Activated CD8-positive, alpha-beta T cell treated with anti-CD3 and anti-CD28 coated beads for 36 hours (primary cell): Measurements from ENCODE around the gene HIVEP1. TPM values are rescaled to one million over a fixed set of nuclear protein-coding genes. Genes with fewer than 3 reads are reported as not detected.
"Not testable (repeated sequence)": the region's sequence is repeated elsewhere in the genome, so short reads cannot be mapped to it uniquely, and the experiment has no call there.

Source experiments
- ATAC-seq: fragments of 200-7000 bp; cut with Tn5 transposase; one replicate; pipeline ENCODE4 v1.10.0; 2021; ENCODE audit warnings: mild to moderate bottlenecking, moderate library complexity
- CTCF ChIA-PET: fragments of 350-600 bp; sonication (Branson Sonifier 250); formaldehyde crosslinking; loops from one replicate; lab custom pipeline; 2021; ENCODE audit warnings: antibody characterized with exemption; lab: Charles Lee
- POLR2A ChIA-PET: fragments of 350-600 bp; sonication (Branson Sonifier 250); formaldehyde crosslinking; loops from one replicate; lab custom pipeline; 2021; ENCODE audit warnings: antibody characterized with exemption; lab: Charles Lee
- DNase-seq: peaks from one replicate; pipeline ENCODE4 v3.0.0-alpha.2; 2020
- H3K27ac Mint-ChIP-seq: one replicate; pipeline ENCODE4 v1.8.0; 2021; ENCODE audit warnings: mild to moderate bottlenecking, mixed read lengths
- H3K27me3 Mint-ChIP-seq: one replicate; pipeline ENCODE4 v1.8.0; 2021; ENCODE audit warnings: mixed read lengths
- H3K36me3 Mint-ChIP-seq: one replicate; pipeline ENCODE4 v1.8.0; 2021; ENCODE audit warnings: low read depth, mixed read lengths
- H3K4me1 Mint-ChIP-seq: one replicate; pipeline ENCODE4 v1.8.0; 2021; ENCODE audit warnings: low read depth, mixed read lengths
- H3K4me3 Mint-ChIP-seq: one replicate; pipeline ENCODE4 v1.8.0; 2021; ENCODE audit warnings: mild to moderate bottlenecking, moderate library complexity, mixed read lengths
- H3K9me3 Mint-ChIP-seq: one replicate; pipeline ENCODE4 v1.8.0; 2021; ENCODE audit warnings: mixed read lengths
- intact Hi-C: fragments of 100-400 bp; cut with micrococcal nuclease; formaldehyde crosslinking; loops from one replicate; pipeline ENCODE4 v1.10.0; 2022
- total RNA-seq, 2 experiments: library from RNA; stranded (reverse); gene quantifications; one replicate each; pipeline ENCODE4 v1.2.3, GENCODE V29; 2021
- TF ChIP-seq, protein P1 (sequence below): fragments of 200-600 bp; IDR thresholded peaks from one replicate; pipeline ENCODE4 v1.8.0; 2022; ENCODE audit warnings: antibody characterized with exemption, mild to moderate bottlenecking

HIVEP1 gene
- total RNA-seq, 2 experiments from 2014 or later, result 38.5 to 41.3 TPM

DNA sequence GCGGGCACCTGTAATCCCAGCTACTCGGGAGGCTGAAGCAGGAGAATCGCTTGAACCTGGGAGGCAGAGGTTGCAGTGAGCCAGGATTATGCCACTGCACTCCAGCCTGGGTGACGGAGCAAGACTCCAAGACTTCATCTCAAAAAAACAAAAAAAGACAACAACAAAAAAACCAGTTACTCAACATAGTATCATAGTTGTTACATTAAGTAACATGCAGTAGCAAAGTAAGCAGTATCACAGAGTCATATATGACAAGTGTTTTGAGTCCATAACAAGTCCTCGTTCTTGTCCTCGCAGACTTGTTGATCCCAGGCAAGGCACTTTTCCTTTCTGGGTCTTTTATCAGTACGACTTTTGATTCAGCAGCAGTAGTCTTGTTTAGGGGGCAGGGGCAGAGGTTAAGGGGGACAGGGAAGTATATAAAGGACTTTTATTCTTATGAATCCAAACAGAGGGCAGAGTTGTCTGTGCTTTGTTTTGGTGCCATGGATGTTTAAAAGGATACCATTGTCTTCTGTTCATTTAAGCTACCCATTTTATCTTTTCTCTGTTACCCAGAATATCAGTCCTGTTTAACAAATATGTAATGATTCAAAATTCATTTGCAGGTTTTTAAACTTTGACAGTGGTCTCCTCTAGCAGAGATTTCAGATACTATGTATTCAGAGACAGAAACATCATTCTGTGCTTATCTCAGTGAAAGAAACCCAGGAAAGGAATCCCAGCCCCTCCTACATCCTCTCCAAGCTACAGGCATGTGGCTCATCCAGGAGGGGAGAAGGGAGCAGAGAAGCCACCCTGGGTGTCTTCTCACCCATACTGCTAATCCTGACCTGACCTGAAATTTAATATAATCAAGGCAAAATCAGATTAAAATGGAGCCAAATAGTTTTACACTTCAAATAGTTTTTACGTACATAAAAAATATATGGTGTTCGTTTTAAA lies 140.2 kb downstream of the HIVEP1 start:
- Mint-ChIP-seq H3K27ac (no peak overlapping the region), H3K36me3 (peaks cover 20% of the 10 kb centered on the region), H3K27me3 (no peaks in the 10 kb centered on the region), H3K9me3 (no peaks in the 10 kb centered on the region), H3K4me3 (no peak overlapping the region), H3K4me1 (peaks cover 22% of the 10 kb centered on the region)
- TF ChIP-seq, protein P1, sequence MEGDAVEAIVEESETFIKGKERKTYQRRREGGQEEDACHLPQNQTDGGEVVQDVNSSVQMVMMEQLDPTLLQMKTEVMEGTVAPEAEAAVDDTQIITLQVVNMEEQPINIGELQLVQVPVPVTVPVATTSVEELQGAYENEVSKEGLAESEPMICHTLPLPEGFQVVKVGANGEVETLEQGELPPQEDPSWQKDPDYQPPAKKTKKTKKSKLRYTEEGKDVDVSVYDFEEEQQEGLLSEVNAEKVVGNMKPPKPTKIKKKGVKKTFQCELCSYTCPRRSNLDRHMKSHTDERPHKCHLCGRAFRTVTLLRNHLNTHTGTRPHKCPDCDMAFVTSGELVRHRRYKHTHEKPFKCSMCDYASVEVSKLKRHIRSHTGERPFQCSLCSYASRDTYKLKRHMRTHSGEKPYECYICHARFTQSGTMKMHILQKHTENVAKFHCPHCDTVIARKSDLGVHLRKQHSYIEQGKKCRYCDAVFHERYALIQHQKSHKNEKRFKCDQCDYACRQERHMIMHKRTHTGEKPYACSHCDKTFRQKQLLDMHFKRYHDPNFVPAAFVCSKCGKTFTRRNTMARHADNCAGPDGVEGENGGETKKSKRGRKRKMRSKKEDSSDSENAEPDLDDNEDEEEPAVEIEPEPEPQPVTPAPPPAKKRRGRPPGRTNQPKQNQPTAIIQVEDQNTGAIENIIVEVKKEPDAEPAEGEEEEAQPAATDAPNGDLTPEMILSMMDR, result no peak
- intact Hi-C loops, result loop anchor here (5.0 kb wide), 1 partner anchor 140 kb away; the partner anchor contains the start of gene EDN1
- POLR2A ChIA-PET, result no interaction called here
- ATAC-seq (no peak), DNase-seq (no peak)
- CTCF ChIA-PET, result interaction anchor here (0.9 to 1.3 kb wide), 4 partner anchors 14 to 143 kb away, joined by 3 read pairs; no protein-coding TSS in a partner anchor

GRCh38 chr6:12155769-12156168 lies 143.7 kb downstream of the HIVEP1 start:
- CTCF ChIA-PET, H3K4me3 Mint-ChIP-seq, ATAC-seq, DNase-seq, POLR2A ChIA-PET, H3K9me3 Mint-ChIP-seq, H3K27ac Mint-ChIP-seq, intact Hi-C loops, H3K27me3 Mint-ChIP-seq: not testable (repeated sequence)
- Mint-ChIP-seq H3K4me1 (peaks cover 14% of the 10 kb centered on the region), H3K36me3 (peaks cover 22% of the 10 kb centered on the region)

DNA sequence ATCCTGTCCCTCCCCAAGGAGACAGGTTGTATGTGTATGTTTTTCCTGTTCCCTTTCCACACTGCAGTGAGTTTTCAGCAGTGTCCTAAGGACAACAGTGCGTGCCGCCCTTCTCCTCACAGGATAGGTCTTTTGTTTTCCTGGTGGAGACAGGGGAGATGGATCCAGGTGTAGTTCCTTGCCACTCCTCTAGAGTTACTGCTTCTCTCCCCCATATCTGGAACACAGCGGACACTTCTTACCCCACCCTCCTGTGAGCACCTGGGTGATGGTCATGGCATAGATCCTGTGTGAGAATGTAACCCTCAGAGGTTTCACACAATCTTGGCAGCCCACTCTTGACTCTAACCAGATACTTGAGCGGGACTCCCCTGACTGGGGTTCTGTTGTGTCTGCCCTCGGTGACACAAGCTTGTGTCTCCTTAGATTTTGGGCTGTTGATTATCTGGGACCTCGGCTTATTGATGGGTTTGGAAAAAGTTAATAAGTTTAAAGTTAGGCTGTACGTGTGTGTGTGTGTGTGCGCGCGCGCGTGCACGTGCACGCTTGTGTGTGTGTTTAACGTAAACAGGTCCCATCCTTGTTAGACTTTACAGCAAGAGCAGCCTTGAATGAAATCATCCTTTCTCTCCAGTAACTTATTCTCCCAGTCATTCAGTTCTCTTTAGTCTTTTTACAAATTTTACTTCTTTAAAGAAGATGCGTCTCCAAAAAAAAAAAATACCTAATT lies 146.7 kb downstream of the HIVEP1 start:
- Mint-ChIP-seq H3K27me3 (no peaks in the 10 kb centered on the region), H3K36me3 (peaks cover 47% of the 10 kb centered on the region), H3K27ac (no peak overlapping the region), H3K4me3 (no peak overlapping the region), H3K4me1 (peaks cover 38% of the 10 kb centered on the region), H3K9me3 (no peaks in the 10 kb centered on the region)
- POLR2A ChIA-PET, result no interaction called here
- TF ChIP-seq, protein P1, result peak; percentile 11
- ATAC-seq (no peak), DNase-seq (no peak)
- intact Hi-C loops, result no loop called here
- CTCF ChIA-PET, result no interaction called here

- ChIA-PET CTCF (interaction anchor here (0.7 to 1.0 kb wide), 2 partner anchors 130 to 540 kb away, joined by 3 to 5 read pairs; partner anchors contain the start of gene EDN1), POLR2A (interaction anchor here (0.7 to 1.2 kb wide), 2 partner anchors 39 to 165 kb away, joined by 3 to 4 read pairs; no protein-coding TSS in a partner anchor)
- intact Hi-C loops, result no loop called here
- TF ChIP-seq, protein P1, result no peak
- DNase-seq (no peak), ATAC-seq (no peak)
- Mint-ChIP-seq H3K27me3 (no peaks in the 10 kb centered on the region), H3K9me3 (no peaks in the 10 kb centered on the region), H3K36me3 (peaks cover 47% of the 10 kb centered on the region), H3K4me3 (no peak overlapping the region), H3K27ac (no peak overlapping the region), H3K4me1 (peaks cover 39% of the 10 kb centered on the region)
These were observed 148.2 kb downstream of the HIVEP1 start for GRCh38 chr6:12160326-12160725.

DNA sequence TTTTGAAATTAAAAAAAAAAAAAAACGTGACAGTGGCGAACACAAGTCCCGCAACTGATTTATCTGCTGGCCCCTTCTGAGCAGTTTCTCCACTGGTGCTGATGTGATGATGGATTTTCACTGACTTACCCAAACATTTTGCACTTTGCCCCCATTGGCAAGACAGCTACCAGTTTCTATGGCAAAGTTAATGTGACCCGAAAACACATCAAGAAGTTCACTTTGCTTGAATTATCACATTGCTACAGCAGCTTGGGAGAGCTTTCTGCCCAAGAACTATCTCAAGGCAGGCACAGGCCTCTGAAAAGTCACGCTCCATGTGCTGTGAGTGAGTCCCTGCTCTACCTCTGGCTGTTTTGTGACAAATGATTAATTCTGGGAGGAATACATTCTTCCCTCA lies 150.1 kb downstream of the HIVEP1 start:
- no peak overlapping the region for H3K27ac Mint-ChIP-seq
- peaks cover 32% of the 10 kb centered on the region for H3K4me1 Mint-ChIP-seq
- intact Hi-C loops, result no loop called here
- H3K9me3 Mint-ChIP-seq, result no peaks in the 10 kb centered on the region
- H3K27me3 Mint-ChIP-seq, result no peaks in the 10 kb centered on the region
- TF ChIP-seq, protein P1, result no peak
- peaks cover 45% of the 10 kb centered on the region for H3K36me3 Mint-ChIP-seq
- ATAC-seq (no peak), DNase-seq (no peak)
- H3K4me3 Mint-ChIP-seq, result no peak overlapping the region
- POLR2A ChIA-PET, result no interaction called here
- CTCF ChIA-PET, result interaction anchor here (1.0 to 1.8 kb wide), 4 partner anchors 10 to 506 kb away, joined by 3 to 6 read pairs (median 4); no protein-coding TSS in a partner anchor
